ENCODE results near the gene PRKRA. TPM values are rescaled to one million over a fixed set of nuclear protein-coding genes. Genes with fewer than 3 reads are reported as not detected.
"Not testable (repeated sequence)": the region's sequence is repeated elsewhere in the genome, so short reads cannot be mapped to it uniquely, and the experiment has no call there.

Gene PRKRA
- total RNA-seq, 1 experiment from 2014 or later = 49.8 TPM

GRCh38 chr2:178473373-178473772, 22.4 kb upstream of the PRKRA start:
- no TSS peak for BruUV-seq (replicated peaks)
- H2AFZ ChIP-seq (ENCODE audit: low read depth, low read length, poor library complexity, severe bottlenecking) = no peak overlapping the region
- H3K27me3 ChIP-seq (ENCODE audit: insufficient read depth, low read length) = no peaks in the 10 kb centered on the region
- no peaks in the 10 kb centered on the region for H3K9me2 ChIP-seq (ENCODE audit: insufficient read depth)
- CTCF ChIA-PET = interaction anchor here (1.1 kb wide), 1 partner anchor 59 kb away, joined by 3 read pairs; no protein-coding TSS in a partner anchor
- RAD21 ChIA-PET (ENCODE audit: low non-redundant PET in 1 of 2, low total read pairs in 2 of 2, uncharacterized antibody in 2 of 2, unreplicated experiment in 2 of 2) = no interaction called here
- no peak overlapping the region for H3K4me2 ChIP-seq (ENCODE audit: low read length)
- intact Hi-C loops (cut with micrococcal nuclease) = no loop called here
- POLR2A ChIA-PET = no interaction called here
- H3K36me3 ChIP-seq (ENCODE audit: control insufficient read depth in 1 of 2, insufficient read depth in 2 of 2, low read length in 2 of 2) = no peaks in the 10 kb centered on the region
- H3K4me3 ChIP-seq (replicated peaks in 1 of 2; ENCODE audit: low read depth in 1 of 2, low read length in 2 of 2) = no peak overlapping the region
- TF ChIP-seq SP1 (IDR thresholded peaks at IDR 0.05; ENCODE audit: low read depth) = no peak
- TF ChIP-seq TCF7L2 (IDR thresholded peaks at IDR 0.05; ENCODE audit: borderline replicate concordance, extremely low read depth, insufficient read depth, insufficient read length) = no peak
- no peak for TF ChIP-seq RAD21 (IDR thresholded peaks at IDR 0.05; ENCODE audit: low read depth)
- TF ChIP-seq SIN3A (IDR thresholded peaks at IDR 0.05; ENCODE audit: low read depth) = no peak
- no peak for TF ChIP-seq EZH2phosphoT487 (IDR thresholded peaks at IDR 0.05; ENCODE audit: borderline replicate concordance)
- TF ChIP-seq MAX (IDR thresholded peaks at IDR 0.05) = no peak
- no peak for TF ChIP-seq POLR2AphosphoS5 (IDR thresholded peaks at IDR 0.05; ENCODE audit: low read depth, low read length)
- no peak for ATAC-seq
- peaks cover 0 to 8% of the 10 kb centered on the region in 2 experiments; a peak in 1 of 4 replicates for H3K4me1 ChIP-seq (ENCODE audit: control insufficient read depth in 1 of 2, insufficient read depth in 2 of 2, low read length in 2 of 2)
- DNase-seq (ENCODE audit: low read depth, low spot score) = no peak
- H3K9me3 ChIP-seq (ENCODE audit: control insufficient read depth in 1 of 2, insufficient read depth in 1 of 2, low read depth in 1 of 2, low read length in 2 of 2) = no peaks in the 10 kb centered on the region
- H3K9ac ChIP-seq (ENCODE audit: low read length) = no peak overlapping the region
- H4K20me1 ChIP-seq (ENCODE audit: insufficient read depth) = no peaks in the 10 kb centered on the region
- no peaks in the 10 kb centered on the region for H3K79me2 ChIP-seq (ENCODE audit: insufficient read depth, low read length)
- no peak overlapping the region for H3K27ac ChIP-seq (ENCODE audit: low read depth, low read length)

- H2AFZ ChIP-seq (ENCODE audit: low read depth, low read length, poor library complexity, severe bottlenecking); H3K4me3 ChIP-seq (replicated peaks in 1 of 2; ENCODE audit: low read depth in 1 of 2, low read length in 2 of 2); H3K9me2 ChIP-seq (ENCODE audit: insufficient read depth); H3K4me1 ChIP-seq (ENCODE audit: control insufficient read depth in 1 of 2, insufficient read depth in 2 of 2, low read length in 2 of 2); H4K20me1 ChIP-seq (ENCODE audit: insufficient read depth); DNase-seq (ENCODE audit: low read depth, low spot score); POLR2A ChIA-PET; H3K27ac ChIP-seq (ENCODE audit: low read depth, low read length); ATAC-seq; RAD21 ChIA-PET (ENCODE audit: low non-redundant PET in 1 of 2, low total read pairs in 2 of 2, uncharacterized antibody in 2 of 2, unreplicated experiment in 2 of 2); H3K27me3 ChIP-seq (ENCODE audit: insufficient read depth, low read length); H3K79me2 ChIP-seq (ENCODE audit: insufficient read depth, low read length); intact Hi-C loops (cut with micrococcal nuclease); CTCF ChIA-PET; H3K4me2 ChIP-seq (ENCODE audit: low read length); H3K9me3 ChIP-seq (ENCODE audit: control insufficient read depth in 1 of 2, insufficient read depth in 1 of 2, low read depth in 1 of 2, low read length in 2 of 2); H3K9ac ChIP-seq (ENCODE audit: low read length); BruUV-seq (replicated peaks); H3K36me3 ChIP-seq (ENCODE audit: control insufficient read depth in 1 of 2, insufficient read depth in 2 of 2, low read length in 2 of 2): not testable (repeated sequence)
These were observed 20.3 kb upstream of the PRKRA start for GRCh38 chr2:178471313-178471712.
